Activated naive CD4-positive, alpha-beta T cell (primary cell): ENCODE measurements around the gene SPON1.
"Not testable (repeated sequence)": the region's sequence is repeated elsewhere in the genome, so short reads cannot be mapped to it uniquely, and the experiment has no call there.

Source experiments
- DNase-seq, 4 experiments: peaks; one replicate each; lab custom pipeline; 2025; lab: John Stamatoyannopoulos, UW

The SPON1 gene

DNA sequence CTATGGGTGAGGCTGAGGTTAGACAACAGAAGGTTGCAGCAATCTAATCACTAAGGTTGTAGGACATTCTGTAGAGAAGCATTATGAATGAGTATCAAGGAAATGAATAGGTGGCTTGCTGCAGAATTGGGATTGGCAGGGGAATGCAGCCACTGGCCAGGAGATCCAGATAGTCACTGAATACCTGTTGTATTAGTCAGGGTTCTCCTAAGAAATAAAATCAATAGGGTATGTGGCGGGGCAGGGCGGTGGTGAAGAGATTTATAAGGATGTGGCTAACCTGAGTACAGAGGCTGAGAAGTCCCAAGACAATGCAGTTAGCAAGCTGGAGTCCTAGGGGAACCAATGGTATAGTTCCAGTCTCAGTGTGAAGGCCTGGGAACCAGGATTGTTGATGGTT lies 163.0 kb downstream of the SPON1 start:
- DNase-seq = no peak

DNA sequence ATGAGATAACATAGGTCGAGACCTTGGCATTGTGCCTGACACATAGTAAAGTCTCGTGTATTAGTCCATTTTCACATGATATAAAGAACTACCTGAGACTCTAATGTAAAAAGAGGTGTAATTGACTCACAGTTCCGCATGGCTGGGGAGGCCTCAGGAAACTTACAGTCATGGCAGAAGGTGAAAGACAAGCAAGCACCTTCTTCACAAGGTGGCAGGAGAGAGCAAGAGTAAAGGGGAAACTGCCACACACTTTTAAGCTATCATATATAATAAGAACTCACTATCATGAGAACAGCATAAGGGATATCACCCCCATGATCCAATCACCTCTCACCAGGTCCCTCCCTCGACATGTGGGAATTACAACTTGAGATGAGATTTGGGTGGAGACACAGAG lies 165.2 kb downstream of the SPON1 start:
- DNase-seq = no peak

DNA sequence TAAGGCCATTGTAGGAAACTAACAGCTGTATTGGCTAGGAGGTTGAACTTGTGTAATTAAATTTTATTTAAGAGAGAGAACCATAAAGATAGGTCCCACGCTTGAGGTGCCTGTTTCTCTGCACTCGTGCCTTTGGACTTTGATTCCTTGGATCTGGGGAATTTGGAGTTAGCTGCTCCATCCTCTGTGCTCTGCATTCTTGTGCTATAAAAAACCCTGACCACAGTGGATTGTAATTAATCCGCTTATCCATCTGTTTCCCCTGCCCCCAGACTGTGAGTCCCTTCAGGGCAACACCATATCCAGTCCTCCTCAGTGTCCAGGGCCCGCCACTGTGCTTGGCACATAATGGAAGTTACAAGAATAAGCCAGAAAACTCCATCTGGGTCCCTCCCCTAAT lies 169.8 kb downstream of the SPON1 start:
- no peak for DNase-seq

DNA sequence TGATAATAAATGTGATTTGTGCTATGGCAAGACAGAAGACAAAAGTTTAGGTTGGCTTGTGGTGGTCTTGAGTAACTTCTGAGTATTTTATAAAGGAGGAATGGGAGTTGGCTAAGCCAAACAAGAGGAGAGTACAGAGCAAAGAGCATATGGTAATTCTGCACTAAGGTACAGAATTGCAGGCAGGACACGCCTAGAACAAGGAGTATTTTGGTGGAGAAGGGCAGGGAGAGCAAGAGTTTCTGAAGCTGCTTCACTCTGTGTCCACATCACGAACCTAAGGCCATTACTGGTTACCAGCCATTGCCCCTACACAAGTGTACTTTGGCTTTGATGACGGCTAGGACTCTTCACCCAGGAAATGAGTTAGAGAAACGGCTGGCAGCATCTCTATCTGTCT lies 170.9 kb downstream of the SPON1 start:
- no peak for DNase-seq

DNA sequence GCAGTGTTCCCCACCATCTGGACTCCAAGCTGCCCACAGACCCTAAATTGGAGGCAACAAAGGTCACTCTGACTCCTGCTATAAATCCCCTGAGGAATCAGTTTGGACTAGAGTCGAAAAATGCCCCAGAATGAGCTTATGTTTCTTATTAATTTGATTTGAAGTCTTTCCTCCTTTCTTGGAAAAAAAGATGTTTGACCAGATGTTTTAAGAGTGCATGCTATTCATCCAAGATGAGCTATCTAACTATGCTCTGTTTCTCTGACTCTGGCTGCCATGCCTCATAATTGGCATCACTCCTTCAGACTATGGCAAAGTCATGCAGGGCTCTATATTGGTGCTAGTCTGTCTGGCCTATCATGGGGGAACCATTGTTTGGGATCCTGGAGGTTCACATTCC lies 174.0 kb downstream of the SPON1 start:
- no peak for DNase-seq

DNA sequence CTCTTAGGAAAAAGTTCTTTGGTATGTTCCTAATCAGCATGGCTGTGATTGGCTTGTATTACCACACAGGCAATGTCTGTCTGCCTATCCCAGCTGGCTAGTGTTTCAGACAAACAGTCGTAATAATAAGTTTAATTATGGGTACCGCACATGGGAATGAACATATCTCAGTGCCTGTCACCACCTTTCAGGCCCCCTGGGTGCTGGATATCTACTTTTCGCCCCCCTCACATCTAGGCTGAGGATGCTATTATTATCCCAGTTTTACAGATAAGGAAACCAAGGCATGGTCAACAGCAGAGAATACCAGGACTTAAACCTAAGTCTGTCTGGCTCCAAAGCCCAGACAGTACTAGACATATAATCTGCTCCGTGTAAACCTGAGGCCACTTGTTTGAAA lies 174.8 kb downstream of the SPON1 start:
- DNase-seq = no peak

DNA sequence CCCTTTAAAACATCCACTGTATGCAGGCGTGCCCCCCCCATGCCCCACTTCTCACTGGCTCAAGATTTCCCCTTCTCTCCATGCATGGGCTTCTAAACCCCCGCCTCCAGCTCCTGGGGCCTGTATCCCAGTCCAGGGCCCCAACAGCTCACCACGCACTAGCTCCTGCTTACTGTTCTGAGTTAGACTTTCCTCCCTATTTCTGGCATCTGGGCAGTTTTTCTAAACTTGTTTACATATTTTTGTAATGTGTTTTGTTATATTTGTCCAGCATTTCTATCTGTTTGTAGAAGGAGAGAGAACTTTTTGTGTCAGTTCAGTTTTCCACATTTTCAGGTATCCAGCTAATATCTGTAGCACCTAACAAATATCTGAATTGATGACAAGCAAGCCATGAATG lies 178.5 kb downstream of the SPON1 start:
- no peak for DNase-seq

DNA sequence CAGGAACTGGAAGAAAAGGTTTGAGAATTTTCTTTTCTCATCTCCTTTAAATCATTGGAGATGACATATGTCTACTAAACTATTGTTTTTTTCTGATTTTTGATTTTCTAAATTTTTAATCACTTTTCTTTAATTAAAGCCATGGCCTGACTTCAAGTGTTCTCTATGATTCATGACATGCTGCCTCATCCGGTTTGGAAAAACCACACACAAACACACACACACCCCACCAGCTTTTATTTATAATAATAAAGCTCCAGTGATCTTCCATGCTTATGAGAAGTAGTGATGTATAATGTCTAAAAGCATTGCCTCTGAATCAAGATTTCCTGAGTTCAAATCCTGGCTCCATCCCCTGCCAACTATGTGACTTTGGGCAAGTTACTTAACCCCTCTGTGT lies 179.2 kb downstream of the SPON1 start:
- DNase-seq = no peak

DNA sequence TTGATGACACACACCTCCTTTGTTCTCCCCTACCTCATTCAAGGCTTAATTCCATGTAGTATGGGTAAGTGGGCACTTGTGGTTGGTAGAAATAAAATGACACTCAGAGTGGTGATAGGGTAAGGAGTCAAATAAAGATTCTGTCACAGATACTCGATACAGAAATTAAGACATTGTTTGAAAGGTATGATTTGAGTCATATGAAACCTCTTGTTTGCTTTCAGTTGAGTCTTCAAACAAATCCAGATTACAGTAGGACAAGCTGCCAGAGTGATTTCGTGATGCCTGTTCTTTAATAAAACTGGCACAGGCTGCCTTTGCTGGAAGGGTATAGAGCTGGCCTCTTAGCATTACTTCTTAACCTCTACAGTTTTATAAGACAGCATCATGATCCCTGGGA lies 182.4 kb downstream of the SPON1 start:
- DNase-seq = no peak

DNA sequence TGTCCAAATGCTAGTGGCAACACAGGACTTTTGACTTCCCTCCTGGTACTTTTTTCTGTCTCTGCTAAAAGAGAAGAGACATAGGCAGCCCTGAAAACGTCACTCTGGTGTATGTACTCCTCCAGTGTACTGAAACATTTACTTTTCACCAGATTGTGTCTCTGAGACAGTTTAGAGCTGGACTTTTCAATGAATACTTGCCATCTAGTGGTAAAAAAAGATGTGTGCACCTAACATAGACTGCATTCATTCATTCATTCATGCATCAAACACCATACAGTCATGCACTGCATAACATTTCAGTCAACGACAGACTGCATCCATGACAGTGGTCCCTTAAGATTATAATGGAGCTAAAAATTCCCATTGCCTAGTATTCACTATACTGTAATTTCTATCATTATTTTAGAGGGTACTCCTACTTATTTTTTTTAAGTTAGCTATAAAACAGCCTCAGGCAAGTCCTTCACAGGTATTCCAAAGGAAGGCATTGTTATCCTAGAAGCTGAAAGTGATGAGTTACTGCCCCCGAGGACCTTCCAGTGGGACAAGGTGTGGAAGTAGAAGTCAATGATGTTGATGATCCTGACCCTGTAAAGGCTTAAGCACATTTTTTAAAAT lies 186.2 kb downstream of the SPON1 start:
- DNase-seq = no peak

DNA sequence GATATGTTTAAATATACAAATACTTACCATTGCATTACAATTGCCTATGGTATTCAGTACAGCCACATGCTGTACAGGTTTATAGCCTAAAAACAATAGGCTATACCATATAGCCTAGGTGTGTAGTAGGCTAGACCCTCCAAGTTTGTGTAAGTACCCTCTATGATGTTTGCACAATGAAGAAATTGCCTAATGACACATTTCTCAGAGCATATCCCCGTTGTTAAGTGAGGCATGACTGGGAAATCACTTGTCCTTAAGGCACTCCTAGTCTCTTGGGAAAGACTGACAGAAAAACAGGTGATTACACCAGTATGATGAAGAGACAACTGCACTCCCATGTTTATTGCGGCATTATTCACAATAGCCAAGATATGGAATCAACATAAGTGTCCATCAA lies 187.2 kb downstream of the SPON1 start:
- no peak for DNase-seq

DNA sequence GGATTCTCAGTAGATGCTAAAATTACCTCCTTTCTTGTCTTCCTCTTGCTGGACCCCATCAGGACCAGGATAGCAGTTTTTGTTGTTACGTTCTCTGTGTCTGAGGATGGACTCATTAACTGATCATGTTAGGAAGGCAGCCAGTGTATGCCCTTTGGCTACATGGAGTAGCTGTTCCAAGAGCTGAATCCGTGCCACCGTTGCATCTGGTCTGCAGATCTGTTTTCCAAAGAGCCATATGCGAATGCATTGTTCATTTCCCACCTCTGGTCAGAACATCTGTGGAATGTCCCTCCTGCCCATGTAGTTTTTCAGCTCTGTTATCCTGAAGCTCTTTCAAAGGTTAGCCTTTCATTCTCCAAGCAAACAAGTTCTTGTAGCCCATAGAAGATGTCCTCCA lies 188.4 kb downstream of the SPON1 start:
- DNase-seq = no peak

DNA sequence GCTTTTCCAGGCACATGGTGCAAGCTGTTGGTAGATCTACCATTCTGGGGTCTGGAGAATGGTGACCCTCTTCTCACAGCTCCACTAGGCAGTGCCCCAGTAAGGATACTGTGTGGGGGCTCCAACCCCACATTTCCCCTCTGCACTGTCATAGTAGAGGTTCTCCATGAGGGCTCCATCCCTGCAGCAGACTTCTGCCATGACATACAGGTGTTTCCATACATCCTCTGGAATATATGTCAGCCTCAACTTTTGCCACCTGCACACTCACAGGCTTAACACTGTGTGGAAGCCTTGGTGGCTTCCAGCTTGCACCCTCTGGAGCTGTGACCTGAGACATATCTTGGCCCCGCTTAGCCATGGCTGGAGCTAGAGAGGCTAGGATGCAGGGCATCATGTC lies 191.6 kb downstream of the SPON1 start:
- DNase-seq = not testable (repeated sequence)

DNA sequence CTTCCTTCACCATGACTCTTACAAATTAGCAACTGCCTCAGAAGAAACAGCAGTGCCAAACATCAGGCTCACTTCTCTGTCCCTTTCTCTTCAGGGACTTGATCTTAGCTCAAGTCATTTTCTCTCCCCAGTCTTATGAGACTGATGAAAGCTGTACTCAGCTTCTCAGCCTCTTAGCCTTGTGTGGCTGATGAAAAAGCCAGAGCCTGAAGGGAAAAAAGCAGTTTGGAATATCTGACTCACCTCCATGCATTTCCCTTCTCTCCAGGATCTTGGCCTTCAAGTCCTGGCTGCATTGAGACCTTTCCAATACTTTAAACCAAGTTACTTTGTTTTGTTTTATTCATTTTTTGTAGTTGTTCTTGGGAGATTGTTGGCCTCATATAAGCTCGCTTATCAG lies 195.9 kb downstream of the SPON1 start:
- DNase-seq = no peak

DNA sequence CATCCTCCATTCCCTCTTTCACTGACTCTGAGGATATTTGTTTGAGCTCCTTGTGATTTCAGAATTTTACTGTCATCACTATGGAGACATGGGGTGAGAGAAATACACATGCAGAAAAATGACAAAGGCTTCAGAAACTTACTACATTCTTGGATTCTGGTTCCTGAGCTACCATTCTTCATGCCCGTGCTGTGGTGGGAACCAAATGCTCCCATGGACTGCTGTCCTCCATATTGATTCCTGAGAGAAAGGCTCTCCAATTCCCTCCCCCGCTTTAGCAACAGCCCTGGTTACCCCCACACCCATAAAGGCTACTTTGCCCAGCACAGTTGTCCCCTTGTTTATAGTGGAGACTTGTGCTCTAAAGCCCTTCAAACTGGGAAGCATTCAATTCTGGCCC lies 201.1 kb downstream of the SPON1 start:
- DNase-seq = no peak

DNA sequence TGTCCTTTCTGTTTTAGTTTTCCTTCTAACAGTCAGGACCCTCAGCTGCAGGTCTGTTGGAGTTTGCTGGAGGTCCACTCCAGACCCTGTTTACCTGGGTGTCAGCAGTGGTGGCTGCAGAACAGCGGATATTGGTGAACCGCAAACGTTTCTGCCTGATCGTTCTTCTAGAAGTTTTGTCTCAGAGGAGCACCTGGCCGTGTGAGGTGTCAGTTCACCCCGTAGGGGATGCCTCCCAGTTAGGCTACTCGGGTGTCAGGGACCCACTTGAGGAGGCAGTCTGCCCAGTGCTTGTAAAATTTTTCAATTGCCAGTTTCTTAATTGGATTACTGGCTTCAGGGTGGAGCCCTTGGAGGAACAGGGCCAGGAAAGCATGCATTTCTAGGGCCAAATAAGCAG lies 211.2 kb downstream of the SPON1 start:
- not testable (repeated sequence) for DNase-seq

DNA sequence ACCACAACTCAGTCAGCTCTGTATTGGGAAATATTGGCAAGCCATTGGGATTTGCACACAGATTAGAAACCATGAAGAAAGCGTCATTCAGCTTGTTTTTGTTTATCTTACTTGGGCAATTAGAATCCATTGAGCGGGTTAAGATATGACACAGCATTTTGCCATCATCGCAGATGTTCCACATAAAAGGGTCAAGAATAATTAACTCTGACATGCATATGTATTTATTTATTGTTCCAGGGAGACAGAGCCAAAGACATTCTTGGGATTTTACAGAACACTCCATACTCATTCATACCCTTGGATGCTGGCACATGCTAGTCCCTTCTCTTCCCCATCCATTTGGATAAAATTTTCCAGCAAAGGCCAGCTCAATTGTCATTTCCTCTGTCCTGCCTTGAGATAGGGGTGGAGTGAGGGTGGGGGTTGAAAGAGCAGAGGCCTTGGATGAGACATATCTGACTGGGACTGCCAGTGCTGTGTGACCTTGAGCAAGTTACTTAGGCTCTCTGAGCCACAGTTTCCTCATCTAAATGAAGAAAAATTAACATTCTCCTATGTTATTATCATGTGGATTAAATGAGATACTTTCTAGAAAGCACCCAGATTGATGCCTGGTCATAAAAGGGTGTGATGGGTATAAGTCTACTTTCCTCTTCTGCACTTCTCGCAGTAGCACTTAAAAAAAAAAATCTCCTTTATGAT lies 216.7 kb downstream of the SPON1 start:
- no peak for DNase-seq

DNA sequence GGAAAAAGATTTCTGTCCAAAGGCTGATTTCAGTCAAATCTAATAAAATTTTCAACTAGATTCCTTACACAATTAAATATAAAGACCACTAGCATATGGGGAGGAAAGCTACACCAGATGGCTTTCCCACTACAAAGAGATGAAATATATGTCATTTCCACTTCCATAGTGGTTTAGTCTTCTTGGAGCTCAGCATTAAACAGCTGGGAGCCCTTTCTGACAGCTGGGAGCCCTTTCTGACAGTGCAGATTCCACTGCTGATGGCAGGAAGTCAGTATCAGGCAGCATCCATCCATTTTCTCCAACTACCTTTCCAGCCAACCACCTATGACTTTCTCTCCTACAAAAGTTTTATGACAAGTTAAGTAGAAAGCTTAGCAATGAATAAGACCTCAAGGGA lies 218.6 kb downstream of the SPON1 start:
- DNase-seq = no peak

DNA sequence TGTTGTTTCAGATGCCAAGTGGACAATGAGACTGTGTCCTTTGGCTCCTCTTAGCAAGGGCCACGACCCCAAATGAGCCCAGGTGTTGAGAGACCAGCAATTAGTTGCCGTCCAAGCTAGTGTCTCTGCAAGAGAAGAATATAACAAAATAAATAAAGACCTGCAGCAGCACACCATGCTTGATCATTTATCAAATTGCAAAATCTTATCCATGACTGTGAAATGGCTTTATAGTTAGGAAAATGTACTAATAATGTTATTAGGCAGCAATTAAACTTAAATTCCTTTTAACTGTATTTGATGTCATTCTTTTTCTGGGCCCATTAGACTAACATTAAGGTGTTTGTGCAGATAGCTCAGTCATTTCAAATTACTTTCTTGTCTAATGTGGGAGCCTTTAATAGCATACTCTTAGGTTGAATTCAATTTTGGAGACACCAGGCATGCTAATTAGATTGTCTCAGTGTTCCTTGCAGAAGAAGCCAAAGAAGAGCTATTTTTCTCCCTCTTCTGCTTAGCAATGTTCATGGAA lies 220.4 kb downstream of the SPON1 start:
- no peak for DNase-seq

DNA sequence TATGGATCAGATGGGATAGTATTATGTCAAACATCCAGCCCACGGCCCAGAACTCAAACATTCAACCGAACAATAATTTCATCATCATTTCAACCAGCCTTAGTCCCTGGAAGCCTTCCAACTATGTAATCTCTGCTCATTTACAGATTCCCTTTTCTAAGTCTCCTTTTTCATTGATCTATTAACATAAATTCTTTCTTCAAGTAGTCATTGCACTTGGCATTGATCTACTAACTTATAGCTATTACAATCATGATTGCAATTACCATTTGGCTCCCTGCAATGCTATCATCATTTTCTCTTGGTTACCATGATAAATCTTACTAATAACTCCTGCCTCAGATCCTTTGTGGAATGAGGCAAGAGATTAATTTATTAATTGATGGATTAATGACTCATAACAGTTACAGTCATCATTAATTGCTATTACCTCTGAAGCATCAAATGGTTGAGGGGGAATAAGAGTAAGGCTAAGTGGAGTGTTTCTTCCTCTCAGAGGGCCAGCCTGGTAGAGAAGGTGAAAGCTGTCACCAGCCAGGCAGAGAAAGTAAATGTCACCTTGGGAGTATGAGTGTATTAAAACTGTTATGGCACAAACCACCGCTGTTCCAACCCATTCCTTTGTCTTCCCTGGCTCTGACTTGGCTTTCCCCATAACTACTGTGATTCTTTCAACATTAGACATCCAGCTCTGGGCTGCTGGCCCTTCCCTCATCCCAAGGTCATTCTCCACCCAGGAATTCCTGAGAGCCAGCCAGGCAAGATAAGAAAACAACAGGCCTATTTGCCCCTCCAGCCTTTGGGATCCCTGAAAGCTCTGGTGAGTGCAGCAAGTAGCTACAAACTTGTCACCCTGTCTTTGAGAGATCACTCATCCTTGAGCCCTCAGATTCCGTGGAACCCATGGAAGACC lies 221.8 kb downstream of the SPON1 start:
- no peak for DNase-seq

DNA sequence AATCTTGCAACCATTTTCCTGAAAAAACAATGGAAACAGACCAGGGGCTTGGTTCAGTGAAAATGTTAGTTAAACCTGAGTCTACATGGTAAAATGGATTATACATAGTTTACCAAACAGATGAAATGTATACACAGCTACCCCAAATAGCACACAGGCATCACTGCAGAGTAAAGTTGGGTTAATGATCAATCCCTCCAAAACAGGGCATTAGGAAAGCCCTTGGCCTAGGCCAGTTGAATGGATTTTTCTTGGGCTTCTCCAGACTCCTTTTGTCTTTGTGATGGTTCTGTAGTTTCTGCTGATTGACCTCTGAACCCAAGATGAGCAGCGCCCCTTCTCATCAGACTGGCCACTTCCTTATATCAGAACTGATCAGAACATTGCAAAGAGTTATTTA lies 222.9 kb downstream of the SPON1 start:
- no peak for DNase-seq

DNA sequence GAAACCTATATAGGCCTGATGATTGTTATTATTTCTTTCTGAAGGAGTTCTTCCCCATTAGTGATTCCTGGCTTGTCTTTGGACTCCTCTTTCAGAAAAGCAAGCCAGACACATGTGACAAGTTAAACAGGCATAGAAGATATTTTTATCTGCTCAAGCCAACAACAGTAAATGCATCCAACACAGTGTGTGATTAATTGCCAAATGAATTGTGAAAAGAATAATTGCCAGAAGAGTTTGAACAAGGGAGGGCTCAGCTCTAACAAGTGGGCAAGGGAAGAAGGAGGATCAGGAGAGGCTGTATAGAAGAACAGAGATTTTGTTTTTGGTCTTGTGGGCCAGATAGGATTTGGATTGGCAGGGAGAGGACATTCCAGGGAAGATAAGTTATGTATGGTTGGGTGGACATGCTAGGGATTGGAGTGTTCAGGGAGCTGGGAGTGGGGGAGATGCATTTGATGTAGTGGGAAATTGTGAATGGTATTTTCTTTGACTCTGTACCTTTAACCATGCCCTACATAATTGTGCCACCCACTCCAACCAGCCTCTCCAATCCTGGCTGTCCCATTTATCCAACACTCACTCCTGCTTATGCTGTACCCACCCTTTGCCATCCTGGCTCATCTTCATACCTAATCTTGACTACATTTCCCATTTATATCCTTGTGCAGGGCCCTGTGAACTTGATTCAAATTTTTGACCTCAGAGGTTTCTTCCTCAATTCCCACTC lies 223.7 kb downstream of the SPON1 start:
- no peak for DNase-seq
